HepG2 (cell line): Measurements from ENCODE around the gene RBFOX1. TPM values are rescaled to one million over a fixed set of nuclear protein-coding genes. Genes with fewer than 3 reads are reported as not detected.

Source experiments
- ATAC-seq: fragments of 200-7000 bp; cut with Tn5 transposase; 3 replicates; pipeline ENCODE4 v1.9.1; 2020; ENCODE audit warnings: mild to moderate bottlenecking, moderate library complexity
- BruUV-seq: library from RNA; stranded (reverse); fragments of 400-500 nt; replicated peaks from 2 replicates; lab custom pipeline; 2021; lab: Mats Ljungman, UMichigan
- CTCF ChIA-PET: fragments of 300-600 bp; formaldehyde crosslinking; extraction: SDS; loops from one replicate; lab custom pipeline; 2021; ENCODE audit warnings: low total read pairs, inconsistent platforms, low intra/inter-chr PET ratio; lab: Yijun Ruan, JAX
- POLR2A ChIA-PET: fragments of 350-600 bp; sonication (Branson Sonifier 250); formaldehyde crosslinking; loops from one replicate; lab custom pipeline; 2020; ENCODE audit warnings: antibody characterized with exemption, inconsistent platforms; lab: Yijun Ruan, JAX
- DNase-seq: peaks from one replicate; pipeline ENCODE4 v3.0.0-alpha.2; 2015; ENCODE audit warnings: low spot score
- FAIRE-seq: peaks from 3 replicates; lab custom pipeline; 2011; peaks lifted over from hg19 to GRCh38; lab: Jason Lieb, UNC
- H2AFZ ChIP-seq: one replicate; pipeline ENCODE4 v1.6.1; 2011; ENCODE audit warnings: low read length, inconsistent platforms
- H3K27ac ChIP-seq: fragments of 300-600 bp; 3 replicates; pipeline ENCODE4 v1.8.0; 2011; ENCODE audit warnings: mixed run types, mild to moderate bottlenecking, mixed read lengths, low read length, inconsistent platforms; ENCODE audit not compliant: insufficient read depth; ENCODE audit errors: extremely low read length
- H3K27me3 ChIP-seq, 2 experiments: fragments of 200-600 bp in 1 of 2; 2 replicates in 1 of 2; 3 replicates in 1 of 2; pipeline versions ENCODE4 v1.6.0 to v1.8.0; 2011; ENCODE audit warnings: low read length in 2 of 2, mild to moderate bottlenecking in 2 of 2, moderate library complexity in 2 of 2, inconsistent platforms in 1 of 2; ENCODE audit not compliant: insufficient read depth in 2 of 2, control insufficient read depth in 1 of 2
- H3K36me3 ChIP-seq, 2 experiments: fragments of 200-600 bp in 1 of 2; replicated peaks in 1 of 2; 2 replicates in 1 of 2; 3 replicates in 1 of 2; pipeline versions ENCODE4 v1.5.1 to v1.8.0; 2011; ENCODE audit warnings: low read length in 2 of 2, inconsistent platforms in 1 of 2; ENCODE audit not compliant: insufficient read depth in 2 of 2, control insufficient read depth in 1 of 2
- H3K4me1 ChIP-seq: 2 replicates; pipeline ENCODE4 v1.5.1; 2012; ENCODE audit warnings: low read length, inconsistent platforms; ENCODE audit not compliant: insufficient read depth
- H3K4me2 ChIP-seq: 2 replicates; pipeline ENCODE4 v1.6.0; 2011; ENCODE audit warnings: low read depth, low read length, inconsistent platforms
- H3K4me3 ChIP-seq, 3 experiments: fragments of 200-600 bp in 1 of 3; sonication (generic), shearing (Covaris generic) in 1 of 3; replicated peaks in 1 of 3; 2 replicates each; pipeline ENCODE4 v1.5.1; 2011 to 2016; ENCODE audit warnings: low read length in 3 of 3, inconsistent platforms in 2 of 3, low read depth in 2 of 3, mild to moderate bottlenecking in 2 of 3, control low read depth in 1 of 3, mixed read lengths in 1 of 3; ENCODE audit not compliant: insufficient read depth in 1 of 3
- H3K79me2 ChIP-seq: one replicate; pipeline ENCODE4 v1.6.1; 2011; ENCODE audit warnings: low read length, inconsistent platforms; ENCODE audit not compliant: insufficient read depth
- H3K9ac ChIP-seq: 2 replicates; pipeline ENCODE4 v1.6.0; 2011; ENCODE audit warnings: mild to moderate bottlenecking, low read depth, low read length, inconsistent platforms; ENCODE audit not compliant: insufficient read depth
- H3K9me3 ChIP-seq: 2 replicates; pipeline ENCODE4 v1.5.1; 2012; ENCODE audit warnings: mild to moderate bottlenecking, low read length
- H4K20me1 ChIP-seq: 2 replicates; pipeline ENCODE4 v1.6.0; 2011; ENCODE audit warnings: inconsistent platforms, mild to moderate bottlenecking, low read length, moderate library complexity; ENCODE audit not compliant: insufficient read depth
- CBFB ChIP-seq: sonication (generic); formaldehyde crosslinking; IDR thresholded peaks from 2 replicates; pipeline ENCODE4 v1.4.0; 2020; ENCODE audit warnings: missing genetic modification reagents
- ETV5 ChIP-seq: IDR thresholded peaks from 2 replicates; pipeline ENCODE4 v1.6.1; 2018; ENCODE audit warnings: missing biosample characterization, missing genetic modification reagents, inconsistent platforms, borderline replicate concordance
- GATA4 ChIP-seq: sonication (generic); IDR thresholded peaks from 2 replicates; pipeline ENCODE4 v1.6.1; 2016; ENCODE audit warnings: antibody characterized with exemption, low read depth, borderline replicate concordance
- GATAD2A ChIP-seq: IDR thresholded peaks from 2 replicates; pipeline ENCODE4 v1.6.1; 2016
- KLF15 ChIP-seq: sonication (generic); formaldehyde crosslinking; IDR thresholded peaks from 2 replicates; pipeline ENCODE4 v1.8.1; 2023; ENCODE audit warnings: borderline replicate concordance, mild to moderate bottlenecking, inconsistent platforms, missing genetic modification reagents, mixed read lengths
- KLF9 ChIP-seq: IDR thresholded peaks from 2 replicates; pipeline ENCODE4 v1.6.1; 2016; ENCODE audit warnings: low read depth
- MAF1 ChIP-seq: sonication (generic); formaldehyde crosslinking; IDR thresholded peaks from 2 replicates; pipeline ENCODE4 v1.5.0; 2020; ENCODE audit warnings: missing genetic modification reagents, borderline replicate concordance
- NAIF1 ChIP-seq: sonication (generic); formaldehyde crosslinking; IDR thresholded peaks from 2 replicates; pipeline ENCODE4 v1.5.0; 2020; ENCODE audit warnings: mild to moderate bottlenecking, missing genetic modification reagents, borderline replicate concordance
- ONECUT2 ChIP-seq: sonication (generic); formaldehyde crosslinking; IDR thresholded peaks from 2 replicates; pipeline ENCODE4 v1.4.0; 2020; ENCODE audit warnings: missing genetic modification reagents
- POLR2AphosphoS5 ChIP-seq: IDR thresholded peaks from 2 replicates; pipeline ENCODE4 v1.6.1; 2012; ENCODE audit warnings: low read depth, low read length
- SIN3A ChIP-seq: IDR thresholded peaks from 2 replicates; pipeline ENCODE4 v1.6.1; 2011; ENCODE audit warnings: low read depth, mild to moderate bottlenecking, control low read depth, low read length, borderline replicate concordance
- SPEN ChIP-seq: sonication (generic); formaldehyde crosslinking; IDR thresholded peaks from 2 replicates; pipeline ENCODE4 v1.5.1; 2020; ENCODE audit warnings: low read depth, mild to moderate bottlenecking, missing genetic modification reagents
- TSC22D2 ChIP-seq: sonication (generic); formaldehyde crosslinking; IDR thresholded peaks from 2 replicates; pipeline ENCODE4 v1.5.1; 2020; ENCODE audit warnings: missing genetic modification reagents, mild to moderate bottlenecking, borderline replicate concordance
- ZMYM3 ChIP-seq: sonication (generic); formaldehyde crosslinking; IDR thresholded peaks from 2 replicates; pipeline ENCODE4 v1.5.1; 2020; ENCODE audit warnings: mild to moderate bottlenecking, missing genetic modification reagents
- ZNF3 ChIP-seq: IDR thresholded peaks from 2 replicates; pipeline ENCODE4 v1.7.0; 2017; ENCODE audit warnings: inconsistent platforms
- ZNF331 ChIP-seq: sonication (generic); formaldehyde crosslinking; IDR thresholded peaks from 2 replicates; pipeline ENCODE4 v1.4.0; 2020; ENCODE audit warnings: missing genetic modification reagents
- ZNF607 ChIP-seq: sonication (generic); formaldehyde crosslinking; IDR thresholded peaks from 2 replicates; pipeline ENCODE4 v1.5.1; 2020; ENCODE audit warnings: missing genetic modification reagents, mild to moderate bottlenecking, borderline replicate concordance
- ZNF703 ChIP-seq: sonication (generic); formaldehyde crosslinking; IDR thresholded peaks from 2 replicates; pipeline ENCODE4 v1.5.1; 2020; ENCODE audit warnings: missing genetic modification reagents, mild to moderate bottlenecking, moderate library complexity, borderline replicate concordance
- WGBS: methylation state at CpG from one replicate; pipeline ENCODE4 v1.1.6; 2017; ENCODE audit warnings: low lambda C conversion rate; 5-methylcytosine and 5-hydroxymethylcytosine counted together
- in situ Hi-C: cut with HindIII; loops from 2 replicates; pipeline ENCODE4 v1.10.0; 2017; ENCODE audit warnings: low pct_unique_long_range_greater_than_20kb; ENCODE audit not compliant: extremely low pct_ligation_motif_present
- intact Hi-C: fragments of 100-400 bp; cut with micrococcal nuclease; formaldehyde crosslinking; loops from one replicate; pipeline ENCODE4 v1.10.0; 2022; ENCODE audit not compliant: unreplicated experiment
- polyA plus RNA-seq, 8 experiments: library from polyadenylated mRNA; depleted of rRNA in 3 of 8; stranded (reverse) in 7 of 8; unstranded in 1 of 8; fragments of >200 nt; fragmentation: Illumina TruSeq in 4 of 8; extraction: Trizol in 4 of 8; gene quantifications; 2 replicates each; pipeline versions ENCODE4 v1.2.1 to v1.2.3, GENCODE V29; 2011 to 2016; ENCODE audit warnings: low read depth in 4 of 8, missing spikeins in 1 of 8, mixed read lengths in 1 of 8; ENCODE audit not compliant: insufficient read depth in 1 of 8
- total RNA-seq, 5 experiments: library from RNA; depleted of rRNA; stranded (reverse); fragments of >200 nt; fragmentation: Illumina TruSeq; extraction: Trizol; gene quantifications; 2 replicates each; pipeline ENCODE4 v1.2.3, GENCODE V29; 2016; ENCODE audit warnings: low read depth in 1 of 5

RBFOX1 gene
- total and polyA plus RNA-seq, 2 of the 13 experiments (the other 11 are each of a cell fraction or from before 2014, with no cell fraction given): not detected

- DNase-seq (no peak), FAIRE-seq (no peak), ATAC-seq (no peak)
- ChIA-PET POLR2A (no interaction called here), CTCF (no interaction called here)
- Histone ChIP-seq H3K9ac (no peak overlapping the region), H3K4me1 (no peaks in the 10 kb centered on the region), H4K20me1 (no peaks in the 10 kb centered on the region), H3K4me2 (no peak overlapping the region), H3K9me3 (no peaks in the 10 kb centered on the region; the same call in 1 of the 2 replicates), H3K36me3 (no peaks in the 10 kb centered on the region), H3K79me2 (no peaks in the 10 kb centered on the region), H2AFZ (no peak overlapping the region), H3K4me3 (no peak overlapping the region), H3K27ac (no peak overlapping the region), H3K27me3 (no peaks in the 10 kb centered on the region)
- in situ Hi-C loops: no loop called here
- TF ChIP-seq ZNF331 (no peak), ZNF703 (CRISPR knock-in tag) (no peak), GATAD2A (CRISPR knock-in tag) (no peak), KLF15 (no peak), ZMYM3 (CRISPR knock-in tag) (no peak), SIN3A (no peak), TSC22D2 (no peak), MAF1 (CRISPR knock-in tag) (no peak), ZNF3 (CRISPR knock-in tag) (no peak), ZNF607 (CRISPR knock-in tag) (no peak), GATA4 (no peak), POLR2AphosphoS5 (no peak), ONECUT2 (CRISPR knock-in tag) (no peak), ETV5 (CRISPR knock-in tag) (no peak), KLF9 (CRISPR knock-in tag) (no peak), CBFB (CRISPR knock-in tag) (no peak), NAIF1 (CRISPR knock-in tag) (no peak), SPEN (no peak)
- 5% methylated on average over 2 of the region's 2 CpGs for WGBS
- intact Hi-C loops: no loop called here
- BruUV-seq: no TSS peak
Measured at GRCh38 chr16:7577588-7577987, 244.9 kb downstream of the RBFOX1 start.
